B cell (primary cell): ENCODE data around the gene RTL5. TPM values are rescaled to one million over a fixed set of nuclear protein-coding genes. Genes with fewer than 3 reads are reported as not detected.

Experiments
- ATAC-seq: fragments of 200-7000 bp; cut with Tn5 transposase; one replicate; pipeline ENCODE4 v1.10.0; 2021; ENCODE audit warnings: low read depth, mild to moderate bottlenecking, moderate number of reproducible peaks, moderate library complexity
- CTCF ChIA-PET: fragments of 350-600 bp; sonication (Branson Sonifier 250); formaldehyde crosslinking; loops from one replicate; lab custom pipeline; 2021; ENCODE audit warnings: antibody characterized with exemption, inconsistent platforms; lab: Charles Lee
- POLR2A ChIA-PET: fragments of 350-600 bp; sonication (Branson Sonifier 250); formaldehyde crosslinking; loops from one replicate; lab custom pipeline; 2021; ENCODE audit warnings: antibody characterized with exemption; lab: Charles Lee
- DNase-seq: peaks from one replicate; pipeline ENCODE4 v3.0.0; 2013
- H2AFZ ChIP-seq: 2 replicates; pipeline ENCODE4 v1.6.1; 2012; ENCODE audit warnings: mild to moderate bottlenecking, low read depth, low read length; ENCODE audit not compliant: insufficient read depth, poor library complexity, severe bottlenecking
- H3K27ac ChIP-seq, 2 donors: 1 replicate in 1 of 2; 2 replicates in 1 of 2; pipeline ENCODE4 v1.5.1; 2012 to 2013; ENCODE audit warnings: low read length in 2 of 2, mild to moderate bottlenecking in 2 of 2, moderate library complexity in 1 of 2
- H3K27me3 ChIP-seq, 4 experiments: fragments of 200-600 bp in 1 of 4; sonication (generic) in 1 of 4; replicated peaks in 1 of 4; 1 replicate in 2 of 4; 2 replicates in 2 of 4; pipeline versions ENCODE4 v1.6.1 to v1.7.0; 2013 to 2016; ENCODE audit warnings: low read length in 3 of 4, mild to moderate bottlenecking in 2 of 4, mixed read lengths in 1 of 4, moderate library complexity in 1 of 4; ENCODE audit not compliant: insufficient read depth in 4 of 4, control insufficient read depth in 3 of 4; ENCODE audit errors: control extremely low read depth in 1 of 4
- H3K36me3 ChIP-seq, 2 experiments: replicated peaks in 1 of 2; 1 replicate in 1 of 2; 2 replicates in 1 of 2; pipeline versions ENCODE4 v1.6.1 to v1.7.1; 2013; ENCODE audit warnings: low read length in 1 of 2; ENCODE audit not compliant: insufficient read depth in 2 of 2, control insufficient read depth in 1 of 2; ENCODE audit errors: control extremely low read depth in 1 of 2, extremely low read depth in 1 of 2
- H3K4me1 ChIP-seq, 2 donors: fragments of 200-600 bp in 1 of 2; sonication (generic) in 1 of 2; 1 replicate in 1 of 2; 2 replicates in 1 of 2; pipeline versions ENCODE4 v1.5.1 to v1.6.1; 2013 to 2017; ENCODE audit warnings: low read length in 2 of 2; ENCODE audit not compliant: control insufficient read depth in 2 of 2, insufficient read depth in 2 of 2
- H3K4me2 ChIP-seq: replicated peaks from 2 replicates; pipeline ENCODE3; 2012; ENCODE audit warnings: mild to moderate bottlenecking, low read depth, low read length; ENCODE audit not compliant: poor library complexity, severe bottlenecking
- H3K4me3 ChIP-seq, 5 experiments: fragments of 200-600 bp in 1 of 5; sonication (generic) in 1 of 5; 1 replicate in 3 of 5; 2 replicates in 2 of 5; pipeline versions ENCODE4 v1.5.1 to v1.7.0; 2011 to 2016; ENCODE audit warnings: low read length in 4 of 5, mild to moderate bottlenecking in 4 of 5, low read depth in 2 of 5, control low read depth in 1 of 5, moderate library complexity in 1 of 5; ENCODE audit not compliant: insufficient read depth in 1 of 5; ENCODE audit errors: control extremely low read depth in 1 of 5, extremely low read depth in 1 of 5
- H3K79me2 ChIP-seq: fragments of 200-600 bp; sonication (generic); one replicate; pipeline ENCODE4 v1.6.0; 2016; ENCODE audit warnings: low read length; ENCODE audit not compliant: control insufficient read depth, insufficient read depth
- H3K9ac ChIP-seq: fragments of 200-600 bp; sonication (generic); 2 replicates; pipeline ENCODE4 v1.6.1; 2017; ENCODE audit warnings: mild to moderate bottlenecking, low read length, moderate library complexity
- H3K9me3 ChIP-seq, 3 donors: one replicate each; pipeline versions ENCODE4 v1.6.1 to v1.7.1; 2013; ENCODE audit warnings: low read length in 2 of 3; ENCODE audit not compliant: control insufficient read depth in 2 of 3, insufficient read depth in 1 of 3; ENCODE audit errors: control extremely low read depth in 1 of 3
- H4K20me1 ChIP-seq: 2 replicates; pipeline ENCODE4 v1.6.0; 2012; ENCODE audit warnings: mild to moderate bottlenecking, low read length; ENCODE audit not compliant: insufficient read depth, control insufficient read depth, poor library complexity, severe bottlenecking
- H3K27ac Mint-ChIP-seq: one replicate; pipeline ENCODE4 v1.8.0; 2021; ENCODE audit warnings: mixed read lengths
- H3K27me3 Mint-ChIP-seq: one replicate; pipeline ENCODE4 v1.8.0; 2021; ENCODE audit warnings: mixed read lengths
- H3K4me1 Mint-ChIP-seq: one replicate; pipeline ENCODE4 v1.8.0; 2021; ENCODE audit warnings: mixed read lengths
- H3K4me3 Mint-ChIP-seq: one replicate; pipeline ENCODE4 v1.8.0; 2021; ENCODE audit warnings: mixed read lengths
- H3K9me3 Mint-ChIP-seq: one replicate; pipeline ENCODE4 v1.8.0; 2022; ENCODE audit warnings: mixed read lengths; ENCODE audit not compliant: insufficient read depth
- CTCF ChIP-seq: fragments of 200-600 bp; IDR thresholded peaks from one replicate; pipeline ENCODE4 v1.8.0; 2022; ENCODE audit warnings: antibody characterized with exemption, mild to moderate bottlenecking
- EZH2 ChIP-seq: IDR thresholded peaks from 2 replicates; pipeline ENCODE4 v1.6.1; 2012; ENCODE audit warnings: borderline replicate concordance, low read depth, mild to moderate bottlenecking, moderate library complexity, low read length; ENCODE audit not compliant: insufficient read depth, poor library complexity, severe bottlenecking
- WGBS: methylation state at CpG from one replicate; pipeline ENCODE4 v1.1.5; 2013; ENCODE audit warnings: missing lambda C conversion rate; ENCODE audit not compliant: insufficient coverage; 5-methylcytosine and 5-hydroxymethylcytosine counted together
- intact Hi-C: fragments of 100-400 bp; cut with micrococcal nuclease; formaldehyde crosslinking; loops from one replicate; pipeline ENCODE4 v1.10.0; 2022
- polyA plus RNA-seq: library from polyadenylated mRNA; depleted of rRNA; stranded (reverse); fragments of >200 nt; gene quantifications from 2 replicates; pipeline ENCODE4 v1.2.3, GENCODE V29; 2012
- total RNA-seq, 2 donors: library from RNA; stranded (reverse); fragments of 120-200 nt in 1 of 2; gene quantifications; 1 replicate in 1 of 2; 2 replicates in 1 of 2; pipeline versions ENCODE4 v1.2.3 to v1.2.4, GENCODE V29; 2013 to 2022

RTL5 gene
- total and polyA plus RNA-seq, 2 donors (not counting 1 experiment from before 2014, with no cell fraction given), result 1.0 to 22.4 TPM

GRCh38 chrX:72142794-72143608, 11.3 kb upstream of the RTL5 start:
- peaks cover 4% of the 10 kb centered on the region for H3K27me3 Mint-ChIP-seq
- DNase-seq (no peak), ATAC-seq (no peak)
- peak overlapping the region; percentile 67 for H3K27ac Mint-ChIP-seq
- no peak for TF ChIP-seq CTCF
- no peak for TF ChIP-seq EZH2
- Histone ChIP-seq H3K27ac (no peak overlapping the region), H3K79me2 (no peaks in the 10 kb centered on the region), H3K4me3 (no peak overlapping the region), H4K20me1 (no peaks in the 10 kb centered on the region), H3K36me3 (no peaks in the 10 kb centered on the region), H3K9me3 (no peaks in the 10 kb centered on the region), H3K4me1 (peaks cover 4 to 7% of the 10 kb centered on the region in 2 donors), H3K9ac (no peak overlapping the region), H3K27me3 (peaks cover 0 to under 1% (median 0%) of the 10 kb centered on the region in 4 experiments), H3K4me2 (no peak overlapping the region), H2AFZ (no peak overlapping the region)
- intact Hi-C loops, result loop anchor here (1.0 to 2.0 kb wide), 2 partner anchors 16 to 38 kb away; partner anchors contain the start of gene PIN4
- POLR2A ChIA-PET, result interaction anchor here (2.6 kb wide), 1 partner anchor 11 kb away, joined by 8 read pairs; the partner anchor contains the start of gene RTL5
- peak overlapping the region; percentile 31 for H3K4me3 Mint-ChIP-seq
- CTCF ChIA-PET, result interaction anchor here (1.8 kb wide), 1 partner anchor 134 kb away, joined by 3 read pairs; the partner anchor contains the start of gene RPS4X
- 51% methylated on average over 3 of the region's 11 CpGs for WGBS
- H3K4me1 Mint-ChIP-seq, result peaks cover 19% of the 10 kb centered on the region
- no peaks in the 10 kb centered on the region for H3K9me3 Mint-ChIP-seq
